HG03108 (cell line): Measurements from ENCODE around the gene LRRC26.
"Not testable (repeated sequence)": the region's sequence is repeated elsewhere in the genome, so short reads cannot be mapped to it uniquely, and the experiment has no call there.

Experiments
- ATAC-seq: cut with Tn5 transposase; IDR thresholded peaks from one replicate; pipeline ENCODE4 v1.9.1; 2021; ENCODE audit warnings: moderate library complexity; ENCODE audit not compliant: unreplicated experiment

LRRC26 gene

DNA sequence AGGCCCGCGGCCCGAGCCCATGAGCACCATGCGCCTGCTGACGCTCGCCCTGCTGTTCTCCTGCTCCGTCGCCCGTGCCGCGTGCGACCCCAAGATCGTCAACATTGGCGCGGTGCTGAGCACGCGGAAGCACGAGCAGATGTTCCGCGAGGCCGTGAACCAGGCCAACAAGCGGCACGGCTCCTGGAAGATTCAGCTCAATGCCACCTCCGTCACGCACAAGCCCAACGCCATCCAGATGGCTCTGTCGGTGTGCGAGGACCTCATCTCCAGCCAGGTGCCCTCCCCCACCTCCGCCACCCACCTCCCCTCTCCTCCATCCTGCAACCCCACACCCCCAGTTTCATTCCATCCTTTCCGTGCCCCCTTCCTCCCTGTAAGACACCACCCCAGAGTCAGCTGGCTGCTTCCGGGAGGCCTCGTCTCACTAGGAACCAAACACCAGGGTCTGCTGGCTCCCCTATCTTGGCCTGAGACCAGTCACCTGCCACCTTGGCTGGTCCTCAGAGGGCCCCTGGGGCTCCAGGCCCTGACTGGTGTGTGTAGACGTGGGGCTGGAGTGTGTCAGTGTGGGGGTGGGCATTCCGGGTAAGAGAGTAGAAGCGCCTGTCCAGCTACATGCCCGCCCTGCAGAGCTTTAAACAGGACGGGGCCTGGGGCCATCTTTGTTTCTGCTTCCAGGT is 30.2 kb downstream of the LRRC26 start:
- ATAC-seq = no peak

GRCh38 chr9:137138722-137139467 is 31.0 kb downstream of the LRRC26 start, which contains the start of gene GRIN1:
Gene GRIN1 (plus strand): TSS chr9:137139154. CDS start chr9:137139487, 333 bp downstream.
- ATAC-seq = no peak

DNA sequence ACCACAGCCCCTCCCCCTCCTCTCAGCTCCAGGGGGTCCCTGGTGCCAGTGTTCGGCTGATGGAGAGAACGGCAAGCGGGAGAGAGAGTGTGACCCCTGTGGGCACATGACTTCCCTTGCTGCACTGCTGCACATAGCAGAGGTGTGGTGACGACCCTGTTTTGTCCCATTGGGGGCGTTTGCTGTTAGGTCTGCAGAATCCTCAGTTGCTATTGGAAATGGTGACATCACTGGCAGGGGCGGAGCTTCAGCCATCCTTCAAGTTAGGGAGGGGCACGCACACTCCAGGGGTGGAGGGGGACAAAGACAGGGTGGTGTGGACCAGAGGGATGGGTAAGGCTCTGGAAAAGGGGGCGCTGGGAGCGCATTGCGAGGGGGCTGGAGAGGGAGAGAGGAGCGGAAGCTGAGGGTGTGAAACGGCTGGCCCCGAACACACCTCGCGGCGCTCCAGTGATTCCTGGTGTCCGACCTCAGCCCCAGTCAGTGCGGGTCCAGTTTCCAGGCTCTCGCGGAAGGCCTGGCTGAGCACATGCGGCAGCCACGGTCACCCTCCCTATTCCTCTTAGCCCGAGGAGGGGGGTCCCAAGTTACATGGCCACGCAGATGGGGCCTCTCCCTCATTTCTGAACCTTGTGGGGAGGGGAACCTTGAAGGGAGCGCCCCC is 31.7 kb downstream of the LRRC26 start:
- no peak for ATAC-seq

DNA sequence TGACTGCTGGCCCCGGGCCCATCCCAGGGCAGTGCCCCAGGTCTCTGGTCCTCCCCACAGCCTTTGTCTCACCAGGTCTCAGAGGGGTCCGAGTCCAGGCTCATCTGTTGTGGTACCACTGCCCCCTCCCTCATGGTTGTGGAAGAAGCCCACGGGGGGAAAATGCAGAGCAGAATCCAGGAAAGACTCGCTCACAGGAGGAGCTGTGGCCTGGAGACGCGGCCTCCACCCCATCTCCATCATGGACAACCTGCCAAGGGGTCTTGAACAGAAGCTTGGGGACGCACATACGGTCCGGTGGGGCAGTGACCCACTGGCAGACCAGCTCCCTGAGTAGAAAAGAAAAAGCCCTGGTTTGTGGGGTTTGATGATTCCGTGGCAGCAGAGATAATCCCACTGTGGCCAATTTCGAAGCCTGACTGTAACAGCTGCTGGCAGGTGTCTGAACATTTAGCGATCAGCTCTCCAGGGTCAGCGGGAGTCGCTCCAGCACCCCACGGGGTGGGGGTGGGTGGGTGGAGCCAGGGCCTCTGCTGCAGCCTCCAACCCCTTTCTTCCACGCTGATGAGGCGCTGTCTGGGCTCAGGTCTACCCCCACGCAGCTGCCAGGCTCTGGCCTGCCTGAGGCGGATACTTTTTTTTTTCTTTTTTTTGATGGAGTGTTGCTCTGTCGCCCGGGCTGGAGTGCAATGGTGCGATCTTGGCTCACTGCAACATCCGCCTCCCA is 32.8 kb downstream of the LRRC26 start:
- ATAC-seq = no peak

- no peak for ATAC-seq
These were observed 33.5 kb downstream of the LRRC26 start for GRCh38 chr9:137136261-137136880.

DNA sequence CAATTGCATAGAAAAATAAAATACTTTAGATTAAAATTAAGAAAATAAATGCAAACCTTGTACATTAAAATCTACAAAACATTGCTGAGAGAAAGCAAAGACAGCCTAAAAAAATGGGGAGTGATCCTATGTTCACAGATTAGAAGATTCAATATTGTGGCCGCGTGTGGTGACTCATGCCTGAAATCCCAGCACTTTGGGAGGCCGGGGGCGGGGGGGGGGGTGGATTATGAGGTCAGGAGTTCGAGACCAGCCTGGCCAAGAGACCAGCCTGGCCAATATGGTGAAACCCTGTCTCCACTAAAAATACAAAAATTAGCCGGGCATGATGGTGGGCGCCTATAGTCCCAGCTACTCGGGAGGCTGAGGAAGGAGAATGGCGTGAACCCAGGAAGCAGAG is 34.7 kb downstream of the LRRC26 start:
- ATAC-seq = not testable (repeated sequence)

- no peak for ATAC-seq
These were observed 35.7 kb downstream of the LRRC26 start for GRCh38 chr9:137134191-137134590.

DNA sequence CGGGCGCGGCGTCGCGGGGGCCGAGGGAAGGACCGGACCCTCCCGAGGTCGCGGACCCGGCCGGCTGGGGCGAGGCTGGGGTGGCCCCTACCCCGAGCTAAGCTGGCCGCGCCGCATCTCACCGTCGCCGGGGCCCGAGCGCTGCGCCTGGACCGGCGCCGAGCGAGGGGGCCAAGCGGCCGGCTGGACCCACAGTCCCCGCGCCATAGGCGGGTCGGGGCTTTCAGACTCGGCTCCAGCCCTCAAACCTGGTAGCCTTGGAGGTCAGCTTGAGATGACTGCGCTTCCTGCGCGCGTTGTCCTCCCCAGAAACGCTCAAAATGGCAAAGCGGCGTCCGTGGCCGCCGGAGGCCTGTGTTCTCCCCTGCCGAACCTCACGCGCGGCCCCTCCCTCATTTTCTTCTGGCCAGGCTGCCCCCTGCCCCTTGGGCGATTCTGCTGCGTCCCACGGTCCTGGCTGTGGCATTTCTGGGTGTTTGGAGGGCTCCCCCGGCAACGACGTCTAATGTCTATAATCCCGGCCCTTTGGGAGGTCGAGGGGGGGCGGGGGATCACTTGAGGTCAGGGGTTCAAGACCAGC is 39.6 kb downstream of the LRRC26 start:
- ATAC-seq = peak; percentile 5

GRCh38 chr9:137129456-137130175 is 40.2 kb downstream of the LRRC26 start:
- peak; percentile 76 for ATAC-seq

GRCh38 chr9:137128862-137129455 is 40.9 kb downstream of the LRRC26 start:
- peak; percentile 5 for ATAC-seq

DNA sequence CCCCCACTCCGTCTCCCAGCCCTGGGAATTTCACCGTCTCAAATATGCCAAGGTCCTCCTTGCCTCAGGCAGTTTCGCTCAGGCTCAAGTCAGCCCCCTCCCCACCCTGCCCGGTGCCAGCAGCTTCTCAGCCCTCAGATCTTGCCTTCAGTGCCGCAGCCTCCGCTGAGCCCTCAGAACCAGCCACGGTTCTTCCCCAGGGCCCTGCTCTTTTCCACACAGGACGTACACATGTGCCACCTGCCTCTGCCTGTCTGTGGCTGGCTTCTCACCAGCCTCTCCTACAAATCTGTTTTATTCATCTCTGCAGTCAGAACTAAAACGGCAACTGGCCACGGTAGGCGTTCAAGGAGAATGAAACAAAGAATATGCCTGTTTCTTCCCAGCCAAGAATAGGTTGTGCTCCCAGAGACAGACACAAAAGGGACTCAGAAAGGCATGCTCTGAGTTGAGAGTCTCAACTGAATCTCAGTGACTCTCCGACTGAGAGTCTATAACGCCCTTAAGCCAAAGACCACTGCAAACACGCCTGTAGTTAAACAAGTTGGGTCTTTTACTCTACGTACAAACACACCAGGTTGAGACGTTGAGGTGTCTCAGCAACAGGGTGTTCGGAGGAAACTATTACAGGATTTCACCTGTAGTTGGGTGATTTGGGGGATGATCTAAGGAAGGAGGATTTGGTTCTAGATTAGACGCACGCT is 41.5 kb downstream of the LRRC26 start:
- peak; percentile 2 for ATAC-seq

- no peak for ATAC-seq
These were observed 42.3 kb downstream of the LRRC26 start for GRCh38 chr9:137127301-137128157.

DNA sequence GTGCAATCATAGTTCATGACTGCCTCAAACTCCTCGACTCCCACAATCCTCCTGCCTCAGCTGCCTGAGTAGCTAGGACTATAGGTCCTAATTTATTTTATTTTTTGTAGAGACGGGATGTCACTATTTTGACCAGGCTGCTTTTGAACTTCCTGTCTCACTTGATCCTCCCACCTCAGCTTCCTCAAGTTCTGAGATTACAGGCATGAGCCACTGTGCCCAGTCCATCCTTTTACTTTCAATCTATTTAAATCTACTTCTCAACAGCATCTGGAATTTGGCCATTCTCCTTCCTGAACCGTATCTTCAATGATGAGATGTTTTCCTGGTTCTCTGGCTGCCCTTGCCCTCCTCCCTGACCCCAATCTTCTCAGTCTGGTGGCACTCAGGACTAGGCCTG is 43.1 kb downstream of the LRRC26 start:
- ATAC-seq = no peak

GRCh38 chr9:137123952-137124462 is 45.8 kb downstream of the LRRC26 start:
- not testable (repeated sequence) for ATAC-seq

DNA sequence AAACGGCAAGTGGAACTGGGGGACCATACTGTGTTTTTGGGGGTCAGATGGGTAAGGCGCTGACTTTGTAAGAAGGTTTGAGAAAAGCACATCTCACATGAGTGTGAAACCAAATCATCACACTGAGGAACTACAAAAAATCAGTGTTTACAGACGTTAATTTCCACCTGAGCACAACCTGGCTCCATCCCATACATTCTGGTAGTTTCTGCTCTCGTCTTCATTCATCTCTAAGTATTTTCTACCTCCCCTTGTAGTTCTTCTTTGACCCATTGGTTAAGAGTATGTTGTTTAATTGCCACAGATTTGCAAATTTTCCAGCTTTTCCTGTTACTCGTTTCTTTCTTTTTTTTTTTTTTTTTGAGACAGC is 46.4 kb downstream of the LRRC26 start:
- peak; percentile 40 for ATAC-seq

DNA sequence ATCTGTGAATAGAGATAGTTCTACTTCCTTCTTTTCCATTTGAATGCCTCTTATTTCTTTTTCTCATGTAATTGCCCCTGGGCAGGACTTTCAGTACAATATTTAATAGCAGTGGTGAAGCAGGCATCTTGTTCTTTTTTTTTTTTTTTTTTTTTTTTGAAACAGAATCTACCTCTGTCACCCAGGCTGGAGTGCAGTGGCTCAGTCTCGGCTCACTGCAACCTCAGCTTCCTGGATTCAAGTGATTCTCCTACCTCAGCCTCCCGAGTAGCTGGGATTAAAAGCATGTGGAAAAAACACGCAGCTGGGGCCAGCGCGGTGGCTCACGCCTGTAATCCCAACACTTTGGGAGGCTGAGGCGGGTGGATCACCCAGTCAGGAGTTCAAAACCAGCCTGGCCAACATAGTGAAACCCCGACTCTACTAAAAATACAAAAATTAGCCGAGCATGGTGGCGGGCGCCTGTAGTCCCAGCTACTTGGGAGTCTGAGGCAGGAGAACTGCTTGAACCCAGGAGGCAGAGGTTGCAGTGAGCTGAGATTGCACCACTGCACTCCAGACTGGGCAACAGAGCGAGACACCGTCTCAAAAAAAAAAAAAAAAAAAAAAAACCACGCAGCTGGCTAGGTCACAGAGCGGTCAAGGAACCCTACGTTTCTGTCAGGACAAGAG is 46.9 kb downstream of the LRRC26 start:
- ATAC-seq = not testable (repeated sequence)
